Measurements from ENCODE around the gene ARHGAP24.
"Not testable (repeated sequence)": the region's sequence is repeated elsewhere in the genome, so short reads cannot be mapped to it uniquely, and the experiment has no call there.

Gene ARHGAP24

DNA sequence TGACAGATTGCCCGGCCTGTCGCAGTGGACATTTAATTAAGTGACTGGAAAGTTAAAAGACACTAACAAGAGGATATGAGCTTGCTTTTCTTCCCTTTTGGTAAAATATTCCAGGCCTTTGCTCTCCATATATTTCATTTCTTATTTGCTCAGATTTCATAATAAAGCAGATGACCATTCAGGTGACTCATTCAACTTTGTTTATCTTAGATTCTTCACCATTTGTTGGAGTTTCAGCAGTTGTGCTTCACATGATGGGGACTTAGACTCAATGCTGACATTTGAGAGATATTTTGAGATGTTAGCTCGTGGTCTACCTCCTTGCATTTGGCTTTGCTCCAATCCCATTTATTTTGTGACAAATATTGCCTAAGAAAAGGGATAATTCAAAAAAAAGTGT, 312.2 kb downstream of the ARHGAP24 start:
- DNase-seq, result no peak

- no peak for DNase-seq
Measured at GRCh38 chr4:85788604-85789003, 313.7 kb downstream of the ARHGAP24 start.

DNA sequence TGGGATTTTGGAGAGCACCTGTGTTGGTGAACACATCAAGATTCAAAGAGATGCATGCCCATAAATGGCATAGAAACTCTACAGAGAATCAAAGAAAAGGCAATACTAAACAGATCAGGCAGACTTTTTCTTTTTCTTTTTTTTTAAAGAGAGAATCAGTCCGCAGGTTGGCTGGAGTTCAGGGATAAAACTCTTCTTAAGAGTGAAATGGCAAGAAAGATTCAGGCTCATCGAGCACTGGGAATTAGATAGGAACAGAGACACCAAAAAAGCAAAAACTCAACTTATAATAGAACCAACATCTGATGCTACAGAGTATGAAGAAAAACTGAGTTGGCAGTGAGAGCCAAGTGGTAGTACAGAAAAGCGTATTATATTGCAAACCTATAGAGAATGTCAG, 314.3 kb downstream of the ARHGAP24 start:
- DNase-seq, result no peak

- no peak for DNase-seq
Measured at GRCh38 chr4:85790582-85790981, 315.6 kb downstream of the ARHGAP24 start.

DNA sequence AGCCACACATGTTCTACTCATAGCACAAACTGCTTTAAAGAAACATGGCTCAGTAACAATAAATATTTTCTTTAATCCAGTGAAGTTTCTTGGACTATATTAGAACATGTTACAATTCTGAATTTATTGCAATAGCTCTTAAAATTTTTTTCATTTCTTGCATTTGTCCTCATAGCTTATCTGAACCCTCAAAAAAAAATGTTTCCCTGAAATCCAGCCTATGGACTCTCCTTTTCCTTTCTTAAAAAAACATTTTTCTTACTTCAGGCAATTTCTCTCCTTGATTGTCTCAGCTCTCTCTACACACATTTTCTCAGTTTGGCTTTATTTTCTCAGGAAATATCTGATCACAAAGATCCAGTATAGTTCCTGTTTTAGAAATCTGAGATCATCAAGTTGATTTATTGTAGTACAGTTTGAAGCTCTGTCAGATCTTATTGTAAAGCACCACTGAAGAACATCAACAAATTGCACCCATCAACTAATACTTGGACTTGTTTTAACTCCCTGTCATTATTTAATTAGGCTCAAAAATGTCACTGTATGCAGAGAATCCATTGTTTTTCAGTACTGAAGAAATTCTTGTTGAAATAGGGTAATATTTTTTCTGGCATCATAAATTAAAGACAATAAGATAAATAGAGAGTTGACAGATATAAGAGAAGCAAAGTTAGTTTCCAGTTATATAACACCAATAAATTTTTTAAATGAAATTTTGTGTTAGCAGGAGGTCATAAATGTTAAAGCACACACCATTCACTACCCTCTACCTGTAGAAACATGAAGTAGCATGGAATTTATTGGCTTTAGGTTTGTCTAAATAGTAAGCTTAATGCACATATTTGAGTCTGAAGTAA, 317.7 kb downstream of the ARHGAP24 start:
- DNase-seq, result no peak

- DNase-seq, result no peak
Measured at GRCh38 chr4:85793233-85793585, 318.3 kb downstream of the ARHGAP24 start.

- DNase-seq, result no peak
Measured at GRCh38 chr4:85798012-85798770, 323.2 kb downstream of the ARHGAP24 start.

DNA sequence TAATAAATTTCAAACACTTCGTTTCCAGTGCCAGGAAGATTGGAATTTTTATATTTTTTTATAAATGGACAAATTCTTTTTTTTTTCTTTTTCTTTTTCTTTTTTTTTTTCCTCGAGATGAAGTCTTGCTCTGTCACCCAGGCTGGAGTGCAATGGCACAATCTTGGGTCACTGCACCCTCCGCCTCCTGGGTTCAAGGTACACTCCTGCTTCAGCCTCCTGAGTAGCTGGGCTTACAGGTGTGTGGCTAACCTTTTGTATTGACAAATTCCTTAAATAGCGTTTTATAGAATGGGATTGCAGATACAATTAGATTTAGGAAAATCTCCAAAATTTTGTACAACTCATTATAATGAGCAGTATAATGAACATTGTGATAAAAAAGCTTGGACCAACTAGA, 328.9 kb downstream of the ARHGAP24 start:
- DNase-seq, result no peak

GRCh38 chr4:85805891-85806290, 330.9 kb downstream of the ARHGAP24 start:
- DNase-seq, result no peak

DNA sequence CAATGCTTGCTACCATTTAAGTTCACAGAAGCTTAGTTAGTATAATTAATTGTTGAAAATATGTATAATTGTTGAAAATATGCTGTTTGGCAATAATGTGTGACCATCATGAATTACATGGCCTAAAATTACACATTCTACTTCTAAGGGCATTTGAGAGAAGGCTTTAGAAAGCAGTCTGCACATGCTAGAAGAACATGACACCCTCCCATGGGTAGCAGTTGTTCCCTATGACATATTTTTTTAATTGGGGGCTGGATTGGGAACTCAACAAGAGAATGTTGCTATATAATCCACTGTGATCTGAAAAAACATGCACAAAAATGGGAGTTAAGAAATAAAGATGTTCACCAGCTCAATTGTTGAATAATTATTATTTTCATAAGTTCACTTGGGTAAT, 331.4 kb downstream of the ARHGAP24 start:
- DNase-seq, result no peak

- no peak for DNase-seq
Measured at GRCh38 chr4:85807247-85807950, 332.4 kb downstream of the ARHGAP24 start.

DNA sequence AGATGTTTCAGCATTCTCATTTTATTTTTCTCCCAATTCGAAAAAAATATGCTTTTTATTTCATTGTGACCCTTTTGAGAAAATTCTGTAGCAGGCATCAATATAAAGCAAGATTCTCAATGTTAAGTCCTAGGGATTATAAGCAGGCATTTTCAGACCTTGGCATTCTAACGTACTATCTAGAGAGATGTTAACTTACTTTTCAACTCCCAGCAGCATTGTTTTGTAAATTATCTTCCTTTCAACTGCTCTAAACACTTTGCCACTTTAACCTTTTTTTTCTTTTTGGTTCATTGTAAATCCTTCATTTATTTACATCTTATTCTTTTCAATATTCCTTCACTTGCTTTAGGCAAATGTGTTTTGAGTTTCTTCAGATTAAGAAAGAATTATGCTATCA, 333.2 kb downstream of the ARHGAP24 start:
- no peak for DNase-seq

GRCh38 chr4:85808864-85809263, 333.9 kb downstream of the ARHGAP24 start:
- DNase-seq, result no peak

GRCh38 chr4:85812776-85813175, 337.8 kb downstream of the ARHGAP24 start:
- DNase-seq, result no peak

DNA sequence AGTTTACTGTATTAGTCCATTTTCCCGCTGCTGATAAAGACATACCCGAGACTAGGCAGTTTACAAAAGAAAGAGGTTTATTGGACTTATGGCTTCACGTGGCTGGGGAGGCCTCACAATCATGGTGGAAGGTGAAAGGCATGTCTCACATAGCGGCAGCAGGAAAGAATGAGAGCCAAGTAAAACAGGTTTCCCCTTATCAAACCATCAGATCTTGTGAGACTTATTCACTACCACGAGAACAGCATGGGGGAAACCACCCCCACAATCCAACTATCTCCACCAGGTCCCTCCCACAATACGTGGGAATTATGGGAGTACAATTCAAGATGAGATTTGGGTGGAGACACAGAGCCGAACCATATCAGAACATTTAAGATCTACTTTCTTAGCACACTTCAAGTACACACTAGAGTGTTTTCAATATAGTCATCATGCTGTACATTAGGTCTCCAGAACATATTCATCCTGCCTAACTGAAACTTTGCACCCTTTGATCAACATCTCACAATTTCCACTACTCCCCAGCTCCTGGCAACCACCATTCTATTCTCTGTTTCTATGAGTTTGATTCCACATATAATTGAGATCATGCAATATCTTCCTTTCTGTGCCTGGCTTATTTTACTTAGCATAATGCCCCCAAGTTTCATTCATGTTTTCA, 341.0 kb downstream of the ARHGAP24 start:
- DNase-seq, result no peak

DNA sequence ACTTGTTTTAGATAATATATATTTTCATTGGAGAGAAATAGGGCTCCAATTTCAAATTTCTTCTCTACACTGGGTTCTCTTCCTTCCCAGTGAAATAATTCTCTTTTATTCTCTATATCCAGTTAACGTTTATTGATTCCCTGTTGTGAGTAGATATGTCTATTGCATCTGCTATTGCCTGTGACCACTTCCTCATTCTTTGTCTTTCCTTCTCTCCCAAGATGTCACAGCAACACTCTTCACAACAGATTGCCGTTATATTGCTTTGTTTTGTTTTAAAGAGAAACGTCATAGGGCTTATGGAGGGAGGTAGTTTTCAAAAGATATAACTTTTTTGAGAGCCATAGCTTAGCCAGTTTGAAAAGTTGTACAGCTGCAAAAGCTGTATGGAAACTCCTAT, 343.8 kb downstream of the ARHGAP24 start:
- DNase-seq, result no peak

GRCh38 chr4:85820101-85820500, 345.2 kb downstream of the ARHGAP24 start:
- DNase-seq, result not testable (repeated sequence)

- DNase-seq, result no peak
Measured at GRCh38 chr4:85821688-85822455, 346.9 kb downstream of the ARHGAP24 start.

DNA sequence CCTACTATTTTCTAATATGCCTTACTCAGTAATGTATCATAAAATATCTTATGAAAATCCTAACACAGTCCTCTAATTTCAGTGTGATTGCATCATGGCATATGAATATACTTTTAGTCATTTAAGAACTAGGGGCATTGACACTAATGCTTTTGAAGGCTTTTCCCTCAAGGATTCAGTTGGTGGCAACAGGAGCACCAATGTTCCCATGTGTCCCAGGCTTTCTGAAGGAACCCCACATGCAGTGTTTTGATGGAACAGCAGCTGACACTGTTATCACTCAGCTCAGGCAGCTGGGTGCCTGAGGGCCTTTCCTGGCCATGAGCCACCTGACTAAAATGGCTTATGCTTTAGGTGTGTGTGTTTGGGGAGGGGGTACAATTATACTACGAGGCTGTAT, 348.3 kb downstream of the ARHGAP24 start:
- no peak for DNase-seq

- no peak for DNase-seq
Measured at GRCh38 chr4:85824166-85824945, 349.4 kb downstream of the ARHGAP24 start.

DNA sequence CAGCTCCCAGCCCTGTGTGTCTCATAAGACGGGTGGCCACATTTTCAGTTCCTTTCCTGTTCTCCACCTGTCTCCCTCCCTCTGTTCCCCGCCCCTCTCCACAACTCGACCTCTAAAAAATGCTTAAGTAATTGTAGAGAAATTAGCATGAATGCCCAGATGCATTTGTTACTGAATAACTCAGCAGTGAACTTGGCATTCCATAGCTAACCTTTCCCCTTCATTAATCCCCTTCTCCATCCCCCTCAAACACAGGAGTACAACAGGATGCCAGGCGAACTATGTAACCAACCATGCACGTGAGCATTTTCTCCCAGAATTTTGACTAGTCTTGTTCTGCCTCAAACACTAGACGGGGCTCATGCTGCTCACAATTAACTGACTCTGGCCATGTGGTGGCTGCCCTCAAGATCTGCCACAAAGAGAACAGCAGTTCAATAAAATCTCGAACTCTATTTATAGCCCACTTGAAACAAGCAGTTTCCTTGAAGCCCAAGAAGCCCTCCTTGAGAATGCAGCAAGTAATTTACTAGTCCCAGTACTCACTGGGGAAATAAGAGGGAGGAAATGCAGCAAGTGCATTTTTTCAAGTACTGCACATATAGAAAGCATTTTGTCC, 351.2 kb downstream of the ARHGAP24 start:
- DNase-seq, result no peak

All from NCI-H1048 (cell line).